Measurements from ENCODE around the gene SUPT3H.
A peak's percentile ranks its signal among the peaks of the same experiment; 100 is the strongest.
"Not testable (repeated sequence)": the region's sequence is repeated elsewhere in the genome, so short reads cannot be mapped to it uniquely, and the experiment has no call there.

The SUPT3H gene

DNA sequence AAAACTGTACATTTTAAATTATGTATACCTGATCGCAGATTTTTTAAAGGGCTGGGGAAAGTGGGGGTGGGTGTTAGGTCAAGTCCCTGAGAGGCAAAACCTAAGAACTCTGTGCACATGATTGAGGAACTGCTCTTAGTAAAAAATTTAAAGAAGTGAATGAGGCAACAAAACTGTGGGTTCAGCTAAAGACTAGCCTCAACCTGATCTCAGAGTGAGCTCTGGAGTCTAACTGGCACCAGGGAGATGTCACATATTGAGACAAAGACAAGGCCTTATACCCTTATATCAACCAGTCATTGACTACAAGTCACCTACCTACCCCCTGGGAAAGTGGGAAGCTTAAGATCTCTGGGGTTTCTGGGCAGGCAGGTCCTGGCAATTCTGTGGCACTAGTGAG is 77.0 kb downstream of the SUPT3H start:
- no peak overlapping the region for H3K27ac ChIP-seq
- no peak for TF ChIP-seq ZFX (IDR thresholded peaks at IDR 0.05)
- no peak for TF ChIP-seq CTCF (conservative IDR thresholded peaks at IDR 0.05)

GRCh38 chr6:45299096-45299581 is 78.6 kb downstream of the SUPT3H start:
- no peak overlapping the region for H3K27ac ChIP-seq
- TF ChIP-seq CTCF (conservative IDR thresholded peaks at IDR 0.05) = no peak
- TF ChIP-seq ZFX (IDR thresholded peaks at IDR 0.05) = no peak

DNA sequence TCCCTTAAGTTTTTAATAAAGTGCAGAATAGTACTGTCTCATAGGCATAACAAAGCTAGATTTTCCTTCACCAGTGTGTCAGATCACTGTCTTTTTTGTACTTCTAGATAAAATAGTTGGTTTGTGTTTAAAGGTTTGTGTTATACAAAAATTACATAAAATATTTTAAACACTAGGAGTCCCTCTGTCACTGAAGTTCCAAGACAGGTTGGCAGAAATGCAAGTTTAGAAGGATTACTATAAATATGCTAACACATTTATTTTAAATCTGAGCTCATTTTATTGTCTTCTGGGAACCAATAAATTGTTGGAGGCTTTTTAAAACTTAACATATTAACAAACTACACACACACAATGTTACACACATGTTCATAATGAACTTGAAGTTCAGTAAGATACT is 80.4 kb downstream of the SUPT3H start:
- TF ChIP-seq CTCF (conservative IDR thresholded peaks at IDR 0.05) = peak; percentile 10; the same call in 1 of the 2 replicates
- TF ChIP-seq ZFX (IDR thresholded peaks at IDR 0.05) = no peak
- no peak overlapping the region for H3K27ac ChIP-seq

DNA sequence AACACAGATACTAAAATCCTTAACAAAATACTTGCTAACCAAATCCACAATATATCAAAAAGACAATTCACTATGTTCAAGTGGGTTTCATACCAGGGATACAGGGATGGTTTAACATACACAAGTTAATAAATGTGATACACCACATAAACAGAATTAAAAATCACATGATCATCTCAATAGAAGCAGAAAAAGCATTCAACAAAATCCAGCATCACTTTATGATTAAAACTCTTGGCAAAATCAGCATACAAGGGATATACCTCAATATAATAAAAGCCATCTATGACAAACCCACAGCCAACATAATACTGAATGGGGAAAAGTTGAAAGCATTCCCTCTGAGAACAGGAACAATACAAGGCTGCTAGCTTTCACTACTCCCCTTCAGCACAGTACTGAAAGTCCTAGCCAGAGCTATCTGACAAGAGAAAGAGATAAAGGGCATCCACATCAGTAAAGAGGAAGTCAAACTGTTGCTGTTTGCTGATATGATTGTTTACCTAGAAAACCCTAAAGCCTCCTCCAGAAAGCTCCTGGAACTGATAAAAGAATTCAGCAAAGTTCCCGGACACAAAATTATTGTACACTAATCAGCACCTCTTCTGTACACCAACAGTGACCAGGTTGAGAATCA is 83.6 kb downstream of the SUPT3H start:
- not testable (repeated sequence) for H3K27ac ChIP-seq

DNA sequence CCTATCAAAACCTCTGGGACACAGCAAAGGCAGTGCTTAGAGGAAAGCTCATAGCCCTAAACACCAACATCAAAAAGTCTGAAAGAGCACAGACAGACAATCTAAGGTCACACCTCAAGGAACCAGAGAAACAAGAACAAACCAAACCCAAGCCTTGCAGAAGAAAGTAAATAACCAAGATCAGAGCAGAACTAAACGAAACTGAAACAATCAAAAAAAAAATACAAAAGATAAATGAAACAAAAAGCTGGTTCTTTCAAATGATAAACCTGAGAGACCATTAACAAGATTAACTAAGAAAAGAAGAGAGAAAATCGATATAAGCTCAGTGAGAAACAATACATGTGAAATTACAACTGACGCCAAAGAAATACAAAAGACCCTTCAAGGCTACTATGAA is 84.4 kb downstream of the SUPT3H start:
- TF ChIP-seq ZFX (IDR thresholded peaks at IDR 0.05) = no peak
- no peak for TF ChIP-seq CTCF (conservative IDR thresholded peaks at IDR 0.05)
- no peak overlapping the region for H3K27ac ChIP-seq

GRCh38 chr6:45289751-45290514 is 87.8 kb downstream of the SUPT3H start:
- no peak overlapping the region for H3K27ac ChIP-seq
- TF ChIP-seq ZFX (IDR thresholded peaks at IDR 0.05) (no peak), CTCF (conservative IDR thresholded peaks at IDR 0.05) (no peak)

- not testable (repeated sequence) for H3K27ac ChIP-seq
Measured at GRCh38 chr6:45286707-45287106, 91.0 kb downstream of the SUPT3H start.

- no peak overlapping the region for H3K27ac ChIP-seq
- TF ChIP-seq CTCF (conservative IDR thresholded peaks at IDR 0.05) (no peak), ZFX (IDR thresholded peaks at IDR 0.05) (no peak)
Measured at GRCh38 chr6:45278367-45278766, 99.4 kb downstream of the SUPT3H start.

- H3K27ac ChIP-seq = not testable (repeated sequence)
Measured at GRCh38 chr6:45277741-45278140, 100.0 kb downstream of the SUPT3H start.
